Measurements from ENCODE around the gene PRKAG3.

Gene PRKAG3

DNA sequence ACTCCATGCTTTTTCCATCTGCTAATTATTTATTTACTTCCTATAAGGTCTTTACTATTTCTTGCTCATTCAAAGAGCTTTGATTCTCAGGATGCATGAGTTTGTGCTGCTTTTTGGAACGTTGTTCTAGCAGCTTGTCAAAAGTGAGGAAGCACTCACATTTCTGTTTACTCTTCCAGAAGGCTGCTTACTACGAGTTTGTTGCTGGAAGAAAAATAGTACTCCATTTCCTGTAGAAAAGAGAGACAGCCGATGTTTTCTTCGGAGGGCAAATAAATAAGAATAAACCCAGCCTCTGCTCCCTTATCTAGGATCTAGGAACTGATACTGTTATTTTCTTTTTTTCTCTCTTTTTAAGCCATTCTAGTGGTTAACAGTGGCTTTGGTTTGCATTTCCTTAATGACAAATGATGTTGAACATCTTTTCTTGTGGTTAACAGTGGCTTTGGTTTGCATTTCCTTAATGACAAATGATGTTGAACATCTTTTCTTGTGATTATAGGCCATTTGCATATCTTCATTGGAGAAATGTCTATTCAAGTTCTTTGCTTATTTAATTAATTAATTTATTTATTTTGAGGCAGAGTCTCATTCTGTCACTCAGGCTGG is 29.1 kb downstream of the PRKAG3 start:
- H3K9ac ChIP-seq, result no peak overlapping the region
- peaks cover 56 to 95% (median 86%) of the 10 kb centered on the region in 11 experiments for H3K27me3 ChIP-seq
- H3K4me3 ChIP-seq, result no peak overlapping the region
- peak overlapping the region; percentile 44 to 72 (median 64) for H3K4me2 ChIP-seq
- H3K36me3 ChIP-seq, result peaks cover 0 to 10% (median 0%) of the 10 kb centered on the region in 11 experiments; a peak in 2 of 22 replicates
- peaks cover 32 to 46% (median 34%) of the 10 kb centered on the region in 10 experiments for H3K4me1 ChIP-seq
- no peak overlapping the region for H3K27ac ChIP-seq
- peaks cover 12 to 21% (median 17%) of the 10 kb centered on the region in 11 experiments for H3K9me3 ChIP-seq (replicated peaks in 1 of 11)
- no peak for TF ChIP-seq Cebpa-rat (IDR thresholded peaks at IDR 0.05)
- H4K20me1 ChIP-seq, result peaks cover 0 to 27% (median 13%) of the 10 kb centered on the region in 11 experiments; a peak in 13 of 22 replicates

DNA sequence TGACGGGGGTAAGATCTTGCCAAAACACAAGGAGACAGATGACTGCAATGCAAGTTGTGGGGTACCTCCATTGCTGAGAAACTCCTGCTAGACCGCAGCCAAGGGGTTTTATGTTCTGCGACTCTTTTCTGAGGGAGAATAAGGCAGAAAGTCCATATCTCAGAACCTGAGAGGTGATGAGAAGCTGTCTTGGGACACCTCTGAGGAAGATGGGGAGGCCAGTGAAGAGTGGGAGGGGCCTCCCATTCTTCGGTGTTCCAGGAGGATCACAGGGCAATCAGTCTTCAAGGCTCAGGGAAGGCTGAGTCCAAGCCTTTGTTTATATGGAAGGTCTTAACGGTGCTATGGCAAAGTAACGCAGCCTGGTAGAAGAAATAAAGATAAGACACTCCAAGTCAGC is 31.6 kb downstream of the PRKAG3 start:
- peaks cover 14 to 21% (median 17%) of the 10 kb centered on the region in 10 experiments for H3K4me1 ChIP-seq
- peaks cover 43 to 97% (median 81%) of the 10 kb centered on the region in 11 experiments for H3K27me3 ChIP-seq
- no peak overlapping the region for H3K27ac ChIP-seq
- peaks cover 0 to 27% (median 13%) of the 10 kb centered on the region in 11 experiments; a peak in 13 of 22 replicates for H4K20me1 ChIP-seq
- no peak overlapping the region for H3K4me2 ChIP-seq
- no peak for TF ChIP-seq Cebpa-rat (IDR thresholded peaks at IDR 0.05)
- no peak overlapping the region for H3K4me3 ChIP-seq
- H3K9me3 ChIP-seq (replicated peaks in 1 of 11), result peaks cover 12 to 18% (median 16%) of the 10 kb centered on the region in 11 experiments
- H3K36me3 ChIP-seq, result peaks cover 0 to 10% (median 0%) of the 10 kb centered on the region in 11 experiments; a peak in 2 of 22 replicates
- no peak overlapping the region for H3K9ac ChIP-seq

DNA sequence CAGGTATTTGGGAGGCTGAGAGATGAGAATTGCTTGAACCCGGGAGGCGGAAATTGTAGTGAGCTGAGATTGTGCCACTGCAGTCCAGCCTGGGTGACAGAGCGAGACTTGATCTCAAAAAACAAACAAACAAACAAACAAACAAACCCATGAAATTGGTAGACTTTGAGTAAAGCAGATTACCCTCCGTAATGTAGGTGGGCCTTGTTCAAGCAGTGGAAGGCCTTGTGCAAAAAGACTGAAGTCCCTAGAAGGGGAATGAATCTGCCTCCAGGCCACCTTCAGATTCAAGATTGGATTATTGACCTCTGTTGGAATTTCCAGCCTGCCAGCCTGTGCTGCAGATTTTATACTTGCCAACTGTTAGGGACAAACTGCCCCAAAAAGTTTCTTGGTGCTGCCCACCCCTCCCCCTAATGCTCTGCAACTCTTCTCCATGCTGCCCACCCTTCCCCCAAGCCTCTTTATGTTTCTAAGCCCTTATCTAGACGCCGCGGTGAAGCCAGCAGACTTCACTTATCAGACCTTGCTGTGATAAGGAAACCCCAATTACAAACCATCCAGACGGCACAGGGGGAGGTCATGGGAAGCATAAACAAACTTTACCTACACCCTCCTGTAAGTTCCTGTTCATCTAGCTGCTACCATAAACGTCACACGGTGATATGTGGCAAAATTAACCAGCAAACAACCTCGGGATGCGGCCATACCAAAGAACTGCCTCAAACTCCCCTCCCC is 32.7 kb downstream of the PRKAG3 start:
- H3K36me3 ChIP-seq, result no peaks in the 10 kb centered on the region
- H3K27ac ChIP-seq, result no peak overlapping the region

DNA sequence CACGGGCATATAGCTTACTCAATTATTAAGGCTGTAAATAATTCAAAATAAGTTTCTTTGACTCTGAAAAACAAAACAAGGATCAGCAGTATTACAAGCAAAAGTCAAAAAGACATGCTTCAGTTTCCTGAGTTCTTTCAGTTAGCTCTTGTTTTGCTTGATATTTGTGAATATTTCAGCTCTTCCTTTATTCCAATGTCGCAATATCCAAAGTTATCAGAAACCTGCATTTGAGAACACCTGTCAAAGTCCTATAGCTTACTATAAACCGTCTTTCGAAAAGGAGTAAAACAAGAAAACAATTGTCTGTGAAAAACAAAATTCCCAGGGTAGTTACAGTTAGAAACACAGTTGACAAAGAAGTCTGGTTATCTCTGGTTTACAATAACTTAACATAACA is 34.9 kb downstream of the PRKAG3 start:
- no peak overlapping the region for H3K27ac ChIP-seq
- no peak overlapping the region for H3K4me2 ChIP-seq
- TF ChIP-seq Cebpa-rat (IDR thresholded peaks at IDR 0.05), result peak in 2 of 11 experiments; percentile 30 to 49; a peak in 2 of 22 replicates
- peaks cover 0 to 19% (median 5%) of the 10 kb centered on the region in 11 experiments; a peak in 10 of 22 replicates for H4K20me1 ChIP-seq
- H3K4me3 ChIP-seq, result no peak overlapping the region
- peaks cover 28 to 96% (median 51%) of the 10 kb centered on the region in 11 experiments for H3K27me3 ChIP-seq
- H3K9ac ChIP-seq, result no peak overlapping the region
- H3K9me3 ChIP-seq (replicated peaks in 1 of 11), result no peaks in the 10 kb centered on the region
- no peaks in the 10 kb centered on the region for H3K36me3 ChIP-seq
- peaks cover under 1 to 2% (median 1%) of the 10 kb centered on the region in 10 experiments; a peak in 17 of 20 replicates for H3K4me1 ChIP-seq

More for the DNA sequence above, 32.7 kb downstream of the PRKAG3 start:
- no peak overlapping the region for H3K4me3 ChIP-seq
- H3K4me2 ChIP-seq, result no peak overlapping the region
- H4K20me1 ChIP-seq, result peaks cover 0 to 27% (median 13%) of the 10 kb centered on the region in 11 experiments; a peak in 13 of 22 replicates
- no peak for TF ChIP-seq Cebpa-rat (IDR thresholded peaks at IDR 0.05)
- peaks cover 37 to 97% (median 70%) of the 10 kb centered on the region in 11 experiments for H3K27me3 ChIP-seq
- H3K4me1 ChIP-seq, result peaks cover 14 to 20% (median 17%) of the 10 kb centered on the region in 10 experiments
- no peak overlapping the region for H3K9ac ChIP-seq
- peaks cover 2 to 7% (median 6%) of the 10 kb centered on the region in 11 experiments; a peak in 19 of 22 replicates for H3K9me3 ChIP-seq (replicated peaks in 1 of 11)

DNA sequence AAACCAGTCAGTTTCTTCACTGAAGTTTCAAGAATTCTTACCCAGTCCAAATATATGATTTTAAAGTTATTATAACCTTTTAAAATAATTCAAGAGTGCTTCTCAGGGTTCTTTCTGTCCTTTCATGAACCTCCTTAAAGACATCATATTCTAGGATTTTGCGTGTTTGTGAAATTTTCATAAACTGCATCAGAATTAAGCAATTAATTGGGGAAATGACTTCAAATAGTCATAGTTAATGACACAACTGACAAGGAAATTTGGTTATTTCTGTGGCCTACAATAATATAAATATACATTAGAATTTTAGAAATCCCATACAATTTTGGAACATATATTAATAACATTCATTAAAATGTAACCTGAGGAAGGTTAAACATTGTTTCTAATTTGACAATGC is 39.2 kb downstream of the PRKAG3 start:
- TF ChIP-seq Cebpa-rat (IDR thresholded peaks at IDR 0.05), result no peak
- H4K20me1 ChIP-seq, result peaks cover 0 to 4% (median 0%) of the 10 kb centered on the region in 11 experiments; a peak in 2 of 22 replicates
- H3K27me3 ChIP-seq, result peaks cover 2 to 62% (median 8%) of the 10 kb centered on the region in 11 experiments; a peak in 15 of 22 replicates
- H3K4me2 ChIP-seq, result no peak overlapping the region
- no peak overlapping the region for H3K9ac ChIP-seq
- peaks cover 0 to 11% (median 0%) of the 10 kb centered on the region in 11 experiments; a peak in 2 of 22 replicates for H3K9me3 ChIP-seq (replicated peaks in 1 of 11)
- H3K36me3 ChIP-seq, result no peaks in the 10 kb centered on the region
- no peaks in the 10 kb centered on the region for H3K4me1 ChIP-seq
- H3K4me3 ChIP-seq, result no peak overlapping the region
- H3K27ac ChIP-seq, result no peak overlapping the region

DNA sequence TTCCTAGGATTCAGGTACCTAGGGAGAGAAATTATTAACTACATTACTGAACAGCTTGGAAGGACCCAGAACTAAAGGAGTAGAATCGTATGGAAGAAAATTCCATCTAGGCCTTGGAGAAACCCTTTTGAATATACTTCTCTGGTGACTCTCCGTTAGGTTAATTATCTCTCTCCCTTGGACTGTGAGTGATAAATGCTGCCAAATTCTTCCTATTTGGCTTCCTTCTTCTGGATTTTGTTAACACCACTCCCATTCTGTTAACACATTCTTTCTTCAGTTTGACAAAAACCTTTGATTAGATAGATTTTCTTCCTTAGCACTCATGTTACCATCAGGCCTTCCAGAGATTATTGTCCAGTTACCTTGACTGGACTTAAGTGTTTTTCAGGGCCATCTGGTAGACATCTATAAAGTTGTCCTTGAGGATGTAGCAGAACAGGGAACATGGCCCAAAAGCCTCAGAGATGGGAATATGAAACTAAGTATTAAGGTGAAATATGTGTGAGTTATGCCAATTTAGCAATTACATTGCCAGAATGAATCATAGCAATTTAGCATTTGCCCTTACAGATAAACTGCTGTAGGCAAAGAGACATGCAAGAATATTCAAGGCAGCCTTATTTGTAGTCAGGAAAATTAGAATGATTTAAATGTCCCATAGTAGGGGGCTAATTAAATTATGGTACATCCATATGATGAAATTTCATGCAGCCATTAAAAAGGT is 42.9 kb downstream of the PRKAG3 start:
- TF ChIP-seq Cebpa-rat (IDR thresholded peaks at IDR 0.05), result no peak
- peaks cover 0 to 11% (median 0%) of the 10 kb centered on the region in 11 experiments; a peak in 2 of 22 replicates for H3K9me3 ChIP-seq (replicated peaks in 1 of 11)
- peaks cover 0 to 25% (median 0%) of the 10 kb centered on the region in 11 experiments; a peak in 7 of 22 replicates for H3K27me3 ChIP-seq
- no peak overlapping the region for H3K4me3 ChIP-seq
- H3K36me3 ChIP-seq, result no peaks in the 10 kb centered on the region
- peaks cover 0 to 4% (median 0%) of the 10 kb centered on the region in 11 experiments; a peak in 1 of 22 replicates for H4K20me1 ChIP-seq
- no peak overlapping the region for H3K27ac ChIP-seq
- H3K4me1 ChIP-seq, result peaks cover 0 to 9% (median 0%) of the 10 kb centered on the region in 10 experiments; a peak in 2 of 20 replicates
- no peak overlapping the region for H3K9ac ChIP-seq
- H3K4me2 ChIP-seq, result no peak overlapping the region

DNA sequence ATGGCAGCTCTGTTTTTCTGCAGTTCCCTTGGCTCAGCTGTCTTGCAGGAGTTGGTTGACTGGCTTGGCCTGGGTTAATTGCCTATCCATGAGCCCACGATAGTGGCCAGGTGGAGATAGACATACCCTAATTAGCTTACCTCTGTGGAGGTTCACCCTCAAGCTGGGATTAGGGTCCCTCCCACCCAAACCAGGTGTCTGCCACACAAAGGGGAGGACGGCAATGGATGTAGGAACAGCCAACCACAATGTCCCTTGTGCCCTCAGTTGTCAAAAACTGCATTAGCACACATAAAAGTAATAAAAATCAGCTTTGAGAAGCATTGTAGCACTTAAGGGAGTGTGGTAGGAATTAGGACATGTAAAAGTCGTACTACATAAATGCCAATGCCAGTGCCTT is 45.5 kb downstream of the PRKAG3 start:
- Histone ChIP-seq H3K4me1 (peaks cover 0 to 9% (median 0%) of the 10 kb centered on the region in 10 experiments; a peak in 2 of 20 replicates), H3K9me3 (replicated peaks in 1 of 11) (peaks cover 0 to 14% (median 0%) of the 10 kb centered on the region in 11 experiments; a peak in 5 of 22 replicates), H3K27ac (no peak overlapping the region), H4K20me1 (peaks cover 0 to under 1% (median 0%) of the 10 kb centered on the region in 11 experiments; a peak in 1 of 22 replicates), H3K4me3 (no peak overlapping the region), H3K36me3 (peaks cover 0 to 7% (median 0%) of the 10 kb centered on the region in 11 experiments; a peak in 5 of 22 replicates), H3K9ac (no peak overlapping the region), H3K27me3 (peaks cover 0 to 7% (median 0%) of the 10 kb centered on the region in 11 experiments; a peak in 3 of 22 replicates), H3K4me2 (no peak overlapping the region)
- TF ChIP-seq Cebpa-rat (IDR thresholded peaks at IDR 0.05), result no peak

DNA sequence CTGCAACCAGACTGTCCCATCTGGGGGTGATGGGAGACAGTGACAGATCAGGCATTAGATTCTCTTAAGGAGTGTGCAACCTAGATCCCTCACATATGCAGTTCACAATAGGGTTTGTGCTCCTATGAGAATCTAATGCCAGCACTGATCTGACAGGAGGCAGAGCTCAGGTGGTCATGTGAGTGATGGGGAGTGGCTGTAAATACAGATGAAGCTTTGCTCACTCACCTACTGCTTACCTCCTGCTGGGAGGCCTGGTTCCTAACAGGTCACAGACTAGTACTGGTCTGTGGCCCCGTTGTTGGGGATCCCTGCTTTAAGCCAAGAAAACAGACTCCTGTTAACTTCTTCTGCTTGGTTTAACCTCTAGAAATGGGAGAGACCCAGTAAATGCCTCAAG is 46.5 kb downstream of the PRKAG3 start:
- H4K20me1 ChIP-seq, result no peaks in the 10 kb centered on the region
- H3K9ac ChIP-seq, result no peak overlapping the region
- H3K9me3 ChIP-seq (replicated peaks in 1 of 11), result peaks cover 0 to 14% (median 0%) of the 10 kb centered on the region in 11 experiments; a peak in 5 of 22 replicates
- H3K4me3 ChIP-seq, result no peak overlapping the region
- H3K27me3 ChIP-seq, result 0 out of 22 replicates have a peak, but pooled peaks cover 0 to 5% (median 0%) of the 10 kb centered on the region in 11 experiments
- peaks cover 0 to 9% (median 0%) of the 10 kb centered on the region in 10 experiments; a peak in 2 of 20 replicates for H3K4me1 ChIP-seq
- no peak overlapping the region for H3K27ac ChIP-seq
- no peak for TF ChIP-seq Cebpa-rat (IDR thresholded peaks at IDR 0.05)
- H3K4me2 ChIP-seq, result peak overlapping the region in 2 of 11 experiments; percentile 26 to 27; a peak in 4 of 22 replicates
- peaks cover 0 to 7% (median 0%) of the 10 kb centered on the region in 11 experiments; a peak in 5 of 22 replicates for H3K36me3 ChIP-seq

Measured in BLaER1 treated with 17β-estradiol and CSF1 and Interleukin-3, amounts not matched to agents 10 nM and 100 nM (cell line).